GM21576 (cell line): ENCODE results near the gene SLC47A1.
"Not testable (repeated sequence)": the region's sequence is repeated elsewhere in the genome, so short reads cannot be mapped to it uniquely, and the experiment has no call there.

ENCODE experiments used
- ATAC-seq: cut with Tn5 transposase; IDR thresholded peaks from one replicate; pipeline ENCODE4 v1.9.1; 2021; ENCODE audit warnings: mild to moderate bottlenecking, moderate library complexity; ENCODE audit not compliant: unreplicated experiment

SLC47A1 gene, protein sequence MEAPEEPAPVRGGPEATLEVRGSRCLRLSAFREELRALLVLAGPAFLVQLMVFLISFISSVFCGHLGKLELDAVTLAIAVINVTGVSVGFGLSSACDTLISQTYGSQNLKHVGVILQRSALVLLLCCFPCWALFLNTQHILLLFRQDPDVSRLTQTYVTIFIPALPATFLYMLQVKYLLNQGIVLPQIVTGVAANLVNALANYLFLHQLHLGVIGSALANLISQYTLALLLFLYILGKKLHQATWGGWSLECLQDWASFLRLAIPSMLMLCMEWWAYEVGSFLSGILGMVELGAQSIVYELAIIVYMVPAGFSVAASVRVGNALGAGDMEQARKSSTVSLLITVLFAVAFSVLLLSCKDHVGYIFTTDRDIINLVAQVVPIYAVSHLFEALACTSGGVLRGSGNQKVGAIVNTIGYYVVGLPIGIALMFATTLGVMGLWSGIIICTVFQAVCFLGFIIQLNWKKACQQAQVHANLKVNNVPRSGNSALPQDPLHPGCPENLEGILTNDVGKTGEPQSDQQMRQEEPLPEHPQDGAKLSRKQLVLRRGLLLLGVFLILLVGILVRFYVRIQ

GRCh38 chr17:19533718-19534561, at the start of gene SLC47A1:
SLC47A1 (plus strand) TSS chr17:19533854; CDS start chr17:19533940, 86 bp downstream.
- ATAC-seq: no peak

DNA sequence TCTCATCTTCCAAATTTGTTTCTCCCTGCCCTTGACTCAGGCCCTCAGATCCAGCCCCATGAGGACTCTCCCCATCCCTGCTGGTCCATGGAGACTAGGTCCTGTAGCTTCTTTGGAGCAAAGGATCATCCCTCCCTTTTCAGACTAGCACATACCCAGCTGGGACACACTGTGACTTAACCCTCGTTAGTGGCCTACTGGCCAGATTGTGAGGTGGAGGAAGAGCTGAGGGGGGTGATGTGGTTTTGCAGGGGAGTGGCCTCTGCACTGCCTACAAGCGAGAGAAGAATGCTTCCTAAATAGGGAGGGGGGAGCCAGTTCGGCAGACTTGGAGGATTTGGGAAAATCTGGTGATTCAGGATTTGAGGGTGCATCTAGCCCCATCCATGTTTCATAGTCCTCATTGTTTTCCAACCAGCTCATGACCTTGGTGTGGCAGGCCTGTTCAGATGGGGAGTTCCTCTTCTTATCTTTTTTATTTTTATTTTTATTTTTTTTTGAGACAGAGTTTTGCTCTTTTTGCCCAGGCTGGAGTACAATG, 47.8 kb upstream of the SLC47A1 start:
- ATAC-seq: no peak

- no peak for ATAC-seq
Measured at GRCh38 chr17:19486351-19487023, 47.2 kb upstream of the SLC47A1 start.

DNA sequence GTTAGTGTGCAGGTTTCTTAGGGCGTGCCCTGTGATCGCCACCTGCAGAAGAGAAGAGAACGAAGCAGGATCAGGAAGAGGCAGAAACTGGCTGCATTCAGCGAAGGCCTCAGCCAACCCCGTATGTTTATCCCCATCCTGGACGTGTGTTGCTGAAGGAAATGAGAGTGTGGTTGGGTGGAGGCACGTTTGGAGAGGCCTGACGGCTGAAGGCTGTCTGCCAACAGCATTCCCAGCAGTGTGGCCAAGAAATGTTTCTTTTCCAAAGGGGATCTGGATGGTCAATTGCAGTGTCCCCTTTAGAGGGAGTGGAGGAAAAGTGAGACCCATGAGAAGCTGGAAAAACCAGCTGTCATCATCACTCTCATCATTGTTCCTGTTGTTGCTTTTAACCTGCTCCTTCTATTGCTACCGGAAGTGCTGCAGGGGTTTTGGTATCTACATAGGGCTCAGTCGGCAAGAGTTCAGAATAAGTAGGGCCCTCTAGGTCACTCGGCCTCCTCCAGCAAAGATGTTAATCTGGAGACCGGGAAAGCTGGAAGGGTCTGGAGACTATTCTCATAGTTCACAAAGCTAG, 46.5 kb upstream of the SLC47A1 start:
- no peak for ATAC-seq

GRCh38 chr17:19492141-19492540, 41.5 kb upstream of the SLC47A1 start:
- ATAC-seq: no peak

GRCh38 chr17:19494961-19495806, 38.5 kb upstream of the SLC47A1 start:
- ATAC-seq: no peak

- no peak for ATAC-seq
Measured at GRCh38 chr17:19495828-19496528, 37.7 kb upstream of the SLC47A1 start.

GRCh38 chr17:19497624-19498023, 36.0 kb upstream of the SLC47A1 start:
- ATAC-seq: no peak

- ATAC-seq: no peak
Measured at GRCh38 chr17:19501219-19501618, 32.4 kb upstream of the SLC47A1 start.

DNA sequence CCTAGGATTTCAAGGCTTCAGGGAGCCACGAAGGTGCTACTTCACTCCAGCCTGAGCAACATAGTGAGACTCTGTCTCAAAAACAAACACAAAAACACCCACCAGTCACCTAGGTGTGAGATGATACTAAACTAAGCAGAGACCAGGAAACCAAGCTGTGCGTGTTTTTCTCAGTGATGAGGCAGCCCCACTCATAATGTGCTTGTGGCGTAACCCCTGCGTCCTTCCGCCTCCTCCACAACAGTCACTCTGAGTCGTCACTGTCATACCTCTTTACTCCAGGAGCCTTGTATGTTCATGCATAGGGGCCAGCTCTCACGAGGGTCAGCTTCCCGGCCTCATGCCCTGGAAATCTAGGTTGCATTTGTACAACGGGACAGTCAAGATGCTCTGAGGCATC, 31.1 kb upstream of the SLC47A1 start:
- no peak for ATAC-seq

GRCh38 chr17:19505561-19505960, 28.1 kb upstream of the SLC47A1 start:
- not testable (repeated sequence) for ATAC-seq

- peak; percentile 70 for ATAC-seq
Measured at GRCh38 chr17:19507775-19508576, 25.7 kb upstream of the SLC47A1 start.

DNA sequence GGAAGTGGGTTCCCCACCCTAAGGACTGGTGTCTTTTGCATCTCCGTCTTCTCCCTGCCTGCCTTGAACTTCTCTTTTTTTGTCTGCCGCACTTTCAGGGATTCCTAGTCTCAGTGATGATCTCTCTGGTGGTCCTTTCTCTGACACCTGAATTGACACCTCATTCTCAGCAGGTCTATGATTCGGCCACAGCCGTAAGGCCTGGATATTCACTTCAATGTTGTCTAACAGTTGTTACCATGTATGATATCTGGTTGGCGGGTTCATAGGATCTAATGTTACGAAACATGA, 25.1 kb upstream of the SLC47A1 start:
- ATAC-seq: no peak

DNA sequence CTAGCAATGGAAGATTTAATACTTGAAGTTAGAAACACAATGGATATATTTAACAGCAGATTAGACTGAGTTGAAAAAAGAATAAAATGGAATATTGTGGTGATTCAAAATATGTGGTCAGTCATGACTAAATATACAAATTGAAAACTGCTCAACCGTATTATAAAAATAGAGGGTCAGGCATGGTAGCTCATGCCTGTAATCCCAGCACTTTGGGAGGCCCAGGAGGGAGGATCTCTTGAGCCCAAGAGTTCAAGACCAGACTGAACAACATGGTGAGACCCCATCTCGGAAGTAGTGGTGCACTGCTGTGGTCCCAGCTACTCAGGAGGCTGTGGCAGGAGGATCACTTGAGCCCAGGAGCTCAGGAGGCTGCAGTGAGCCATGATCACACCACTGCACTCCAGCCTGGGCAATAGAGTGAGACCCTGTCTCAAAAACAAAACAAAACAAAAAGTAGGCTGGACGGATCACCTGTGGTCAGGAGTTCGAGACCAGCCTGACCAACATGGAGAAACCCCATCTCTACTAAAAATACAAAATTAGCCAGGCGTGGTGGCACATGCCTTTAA, 24.3 kb upstream of the SLC47A1 start:
- ATAC-seq: not testable (repeated sequence)

GRCh38 chr17:19510903-19511302, 22.8 kb upstream of the SLC47A1 start:
- no peak for ATAC-seq

DNA sequence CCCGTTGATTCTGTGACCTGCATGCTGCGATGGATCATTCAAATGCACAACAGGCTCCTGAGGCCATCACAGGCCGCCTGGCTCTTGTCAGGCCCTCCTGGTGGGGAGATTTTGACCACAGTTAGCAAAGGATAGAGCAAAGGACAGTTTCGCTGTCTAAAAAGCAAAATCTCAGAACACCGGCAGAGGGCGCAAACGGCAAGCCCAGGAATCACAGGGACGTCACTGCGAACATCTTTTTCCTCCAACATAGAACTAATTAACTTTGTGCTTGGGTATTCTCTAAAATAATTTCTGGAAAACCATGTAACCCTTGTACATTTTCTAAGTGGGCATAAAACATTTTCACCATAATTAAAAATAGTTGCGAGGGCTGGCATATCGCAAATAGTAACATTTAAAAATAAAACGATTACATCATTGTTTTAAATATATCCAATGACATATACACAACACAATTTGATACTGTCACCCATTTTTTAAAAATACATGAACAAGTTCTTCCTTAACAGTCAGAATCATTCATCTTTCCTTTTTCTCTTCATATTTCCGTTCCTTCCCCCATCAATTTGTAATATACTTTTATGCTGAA, 19.7 kb upstream of the SLC47A1 start:
- ATAC-seq: no peak

DNA sequence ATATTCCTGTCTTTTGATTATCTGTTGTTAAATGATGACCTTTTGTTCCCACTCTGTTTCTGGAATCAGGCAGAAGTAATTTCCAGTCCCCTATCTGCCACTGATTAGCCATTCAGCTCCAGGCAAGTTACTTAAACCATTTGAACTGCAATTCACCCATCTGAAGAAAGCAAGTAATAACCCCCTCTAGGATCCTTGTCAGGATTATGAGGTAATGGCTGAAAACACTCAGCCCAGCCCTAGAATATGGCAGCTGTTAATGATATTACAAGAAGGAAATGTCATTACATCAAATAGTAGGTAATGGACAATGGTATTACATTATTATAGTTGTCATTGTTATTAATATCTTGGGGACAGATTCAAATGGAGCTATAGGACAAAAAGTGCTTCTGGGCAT, 16.0 kb upstream of the SLC47A1 start:
- no peak for ATAC-seq
